Esophagus muscularis mucosa (tissue), 4 donors: ENCODE results near the gene SPTLC2. TPM values are rescaled to one million over a fixed set of nuclear protein-coding genes. Genes with fewer than 3 reads are reported as not detected.
A peak's percentile ranks its signal among the peaks of the same experiment; 100 is the strongest.

Experiments used
- DNase-seq: peaks from one replicate; pipeline ENCODE4 v3.0.0-alpha.2; 2017; ENCODE audit errors: extremely low spot score
- H3K27ac ChIP-seq, 4 donors: fragments of 200-600 bp; sonication (generic); replicated peaks in 1 of 4; 1 replicate in 3 of 4; 2 replicates in 1 of 4; pipeline ENCODE4 v1.5.1; 2016 to 2019; ENCODE audit warnings: mild to moderate bottlenecking in 1 of 4
- H3K27me3 ChIP-seq, 4 donors: fragments of 200-600 bp; sonication (generic); one replicate each; pipeline versions ENCODE4 v1.5.1 to v1.6.0; 2016 to 2019
- H3K36me3 ChIP-seq, 4 donors: fragments of 200-600 bp; sonication (generic); one replicate each; pipeline ENCODE4 v1.5.1; 2016 to 2019
- H3K4me1 ChIP-seq, 4 donors: fragments of 200-600 bp; sonication (generic); one replicate each; pipeline ENCODE4 v1.5.1; 2016 to 2019
- H3K4me3 ChIP-seq, 4 donors: fragments of 200-600 bp; sonication (generic); 1 replicate in 2 of 4; 2 replicates in 2 of 4; pipeline ENCODE4 v1.5.1; 2016 to 2019; ENCODE audit warnings: mild to moderate bottlenecking in 4 of 4, moderate library complexity in 1 of 4
- H3K9me3 ChIP-seq, 4 donors: fragments of 200-600 bp; sonication (generic); 1 replicate in 3 of 4; 2 replicates in 1 of 4; pipeline ENCODE4 v1.5.1; 2016 to 2019
- CTCF ChIP-seq, 3 experiments: fragments of 200-600 bp in 2 of 3; fragments of 450-650 bp in 1 of 3; sonication (generic) in 2 of 3; IDR thresholded peaks; one replicate each; pipeline ENCODE4 v1.5.1; 2017 to 2019; ENCODE audit warnings: antibody characterized with exemption in 3 of 3, mild to moderate bottlenecking in 2 of 3, moderate library complexity in 1 of 3
- EP300 ChIP-seq: sonication (generic); formaldehyde crosslinking; IDR thresholded peaks from one replicate; pipeline ENCODE4 v1.6.1; 2017; ENCODE audit warnings: antibody characterized with exemption
- POLR2A ChIP-seq: fragments of 450-650 bp; IDR thresholded peaks from one replicate; pipeline ENCODE4 v1.6.1; 2017; ENCODE audit warnings: antibody characterized with exemption, moderate library complexity, mild to moderate bottlenecking, low read depth
- POLR2AphosphoS5 ChIP-seq, 2 donors: sonication (generic); formaldehyde crosslinking; IDR thresholded peaks; one replicate each; pipeline ENCODE4 v1.6.1; 2017; ENCODE audit warnings: antibody characterized with exemption in 2 of 2
- WGBS: methylation state at CpG from one replicate; pipeline ENCODE4 v1.1.5; 2018; 5-methylcytosine and 5-hydroxymethylcytosine counted together
- intact Hi-C: fragments of 100-400 bp; cut with DNase I; formaldehyde crosslinking; loops from one replicate; pipeline ENCODE4 v1.15.1; 2023
- total RNA-seq, 4 donors: library from RNA; depleted of rRNA; stranded (reverse); fragments of >200 nt; gene quantifications; one replicate each; pipeline versions ENCODE4 v1.1.0 to v1.2.1, GENCODE V29; 2016

Gene SPTLC2
- total RNA-seq, 4 donors from 2014 or later: 14.5 to 25.3 (median 20.1) TPM

GRCh38 chr14:77584809-77585208 lies 31.6 kb downstream of the SPTLC2 start:
- intact Hi-C loops: no loop called here
- peak; percentile 42 for DNase-seq
- no peaks in the 10 kb centered on the region for H3K9me3 ChIP-seq
- no peak overlapping the region for H3K4me3 ChIP-seq
- no peak for TF ChIP-seq POLR2A
- H3K27me3 ChIP-seq: no peaks in the 10 kb centered on the region
- H3K36me3 ChIP-seq: no peaks in the 10 kb centered on the region
- WGBS: 81% methylated on average over 10 of the region's 10 CpGs
- H3K4me1 ChIP-seq: peaks cover 20 to 33% (median 21%) of the 10 kb centered on the region in 4 donors
- H3K27ac ChIP-seq: no peak overlapping the region

GRCh38 chr14:77583657-77584056 lies 32.8 kb downstream of the SPTLC2 start:
- Histone ChIP-seq H3K27ac (no peak overlapping the region), H3K27me3 (no peaks in the 10 kb centered on the region), H3K4me3 (no peak overlapping the region), H3K9me3 (no peaks in the 10 kb centered on the region), H3K36me3 (no peaks in the 10 kb centered on the region), H3K4me1 (peaks cover 20 to 33% (median 21%) of the 10 kb centered on the region in 4 donors)
- intact Hi-C loops: no loop called here
- 89% methylated on average over 3 of the region's 3 CpGs for WGBS
- TF ChIP-seq EP300 (no peak), POLR2AphosphoS5 (IDR thresholded peaks at IDR 0.05) (no peak), CTCF (IDR thresholded peaks at IDR 0.05) (no peak), POLR2A (no peak)
- DNase-seq: peak; percentile 21

GRCh38 chr14:77582511-77582910 lies 33.9 kb downstream of the SPTLC2 start:
- H3K4me3 ChIP-seq: no peak overlapping the region
- peaks cover 20 to 33% (median 23%) of the 10 kb centered on the region in 4 donors for H3K4me1 ChIP-seq
- TF ChIP-seq EP300 (no peak), POLR2AphosphoS5 (IDR thresholded peaks at IDR 0.05) (no peak), CTCF (IDR thresholded peaks at IDR 0.05) (no peak), POLR2A (no peak)
- peaks cover 0 to 5% (median 4%) of the 10 kb centered on the region in 4 donors for H3K36me3 ChIP-seq
- DNase-seq: peak; percentile 55
- 86% methylated on average over 3 of the region's 3 CpGs for WGBS
- intact Hi-C loops: no loop called here
- no peaks in the 10 kb centered on the region for H3K9me3 ChIP-seq
- H3K27ac ChIP-seq: no peak overlapping the region
- H3K27me3 ChIP-seq: no peaks in the 10 kb centered on the region

GRCh38 chr14:77580964-77581505 lies 35.4 kb downstream of the SPTLC2 start:
- Histone ChIP-seq H3K4me1 (peaks cover 20 to 33% (median 23%) of the 10 kb centered on the region in 4 donors), H3K9me3 (no peaks in the 10 kb centered on the region), H3K27ac (peak overlapping the region in 1 of 4 donors; percentile 25), H3K36me3 (peaks cover 0 to 12% (median 8%) of the 10 kb centered on the region in 4 donors), H3K4me3 (peak overlapping the region in 2 of 4 donors; percentile 10 to 20), H3K27me3 (no peaks in the 10 kb centered on the region)
- no peak for DNase-seq
- TF ChIP-seq POLR2A: no peak
- no peak for TF ChIP-seq POLR2AphosphoS5 (IDR thresholded peaks at IDR 0.05)
- no peak for TF ChIP-seq CTCF (IDR thresholded peaks at IDR 0.05)
- TF ChIP-seq EP300: no peak
- intact Hi-C loops: no loop called here
- WGBS: 43% methylated on average over 4 of the region's 4 CpGs

DNA sequence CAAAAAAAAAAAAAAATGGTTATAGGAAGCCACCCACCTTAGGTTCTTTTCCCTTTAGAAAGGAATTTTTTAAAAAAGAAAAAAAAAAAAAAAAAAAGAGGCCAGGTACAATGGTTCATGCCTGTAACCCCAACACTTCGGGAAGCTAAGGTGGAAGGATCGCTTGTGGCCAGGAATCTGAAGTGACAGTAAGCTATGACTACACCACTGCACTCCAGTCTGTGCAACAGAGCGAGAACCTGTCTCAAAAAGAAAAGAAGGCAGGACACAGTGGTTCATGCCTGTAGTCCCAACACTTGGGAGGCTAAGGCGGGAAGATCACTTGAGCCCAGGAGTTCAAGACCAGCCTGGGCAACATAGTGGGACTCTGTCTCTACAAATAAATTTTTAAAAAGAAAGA lies 36.0 kb downstream of the SPTLC2 start:
- peaks cover 20 to 33% (median 23%) of the 10 kb centered on the region in 4 donors for H3K4me1 ChIP-seq
- H3K36me3 ChIP-seq: peaks cover 0 to 16% (median 12%) of the 10 kb centered on the region in 4 donors
- no peaks in the 10 kb centered on the region for H3K27me3 ChIP-seq
- no peaks in the 10 kb centered on the region for H3K9me3 ChIP-seq
- DNase-seq: peak; percentile 64
- WGBS: 94% methylated on average over 4 of the region's 4 CpGs
- intact Hi-C loops: no loop called here
- peak overlapping the region in 1 of 4 donors; percentile 20 for H3K4me3 ChIP-seq
- no peak for TF ChIP-seq EP300
- TF ChIP-seq POLR2AphosphoS5 (IDR thresholded peaks at IDR 0.05): no peak
- no peak for TF ChIP-seq POLR2A
- no peak for TF ChIP-seq CTCF (IDR thresholded peaks at IDR 0.05)
- no peak overlapping the region for H3K27ac ChIP-seq
